SU-DHL-6 (cell line): ENCODE data around the gene TMEM92.

Experiments
- H2AFZ ChIP-seq: fragments of 200-600 bp; sonication (generic); 2 replicates; pipeline ENCODE4 v1.6.1; 2014; ENCODE audit warnings: low read depth, mild to moderate bottlenecking, moderate library complexity, mixed read lengths, antibody characterized with exemption, low read length; ENCODE audit not compliant: severe bottlenecking
- H3F3A ChIP-seq: fragments of 200-600 bp; shearing (Covaris generic); 2 replicates; pipeline ENCODE4 v1.6.0; 2016; ENCODE audit warnings: antibody characterized with exemption, mild to moderate bottlenecking; ENCODE audit not compliant: insufficient read depth
- H3K27ac ChIP-seq: fragments of 200-600 bp; sonication (generic); 2 replicates; pipeline ENCODE4 v1.5.1; 2016; ENCODE audit warnings: low read depth, mild to moderate bottlenecking, low read length, moderate library complexity, mixed read lengths
- H3K27me3 ChIP-seq: fragments of 200-600 bp; sonication (generic), shearing (Covaris generic); 2 replicates; pipeline ENCODE4 v1.6.0; 2014; ENCODE audit warnings: mild to moderate bottlenecking, low read length
- H3K36me3 ChIP-seq: fragments of 200-600 bp; sonication (generic); 2 replicates; pipeline ENCODE4 v1.6.1; 2014; ENCODE audit warnings: mild to moderate bottlenecking, low read length, mixed read lengths
- H3K4me2 ChIP-seq: fragments of 300-600, 200-600 bp; shearing (Covaris generic), sonication (generic); 2 replicates; pipeline ENCODE4 v1.6.0; 2014; ENCODE audit warnings: low read length, low read depth, mild to moderate bottlenecking; ENCODE audit not compliant: poor library complexity, severe bottlenecking
- H3K4me3 ChIP-seq: fragments of 200-600 bp; sonication (generic); 2 replicates; pipeline ENCODE4 v1.5.1; 2014; ENCODE audit warnings: antibody characterized with exemption, low read length, mild to moderate bottlenecking, mixed read lengths; ENCODE audit not compliant: insufficient read depth, poor library complexity, severe bottlenecking
- H3K79me2 ChIP-seq: fragments of 200-600 bp; sonication (generic); 2 replicates; pipeline ENCODE4 v1.6.1; 2014; ENCODE audit warnings: mild to moderate bottlenecking, low read length, moderate library complexity; ENCODE audit not compliant: insufficient read depth
- H3K9ac ChIP-seq: fragments of 200-600 bp; sonication (generic); 2 replicates; pipeline ENCODE4 v1.7.0; 2014; ENCODE audit warnings: mild to moderate bottlenecking, low read length
- H3K9me2 ChIP-seq: fragments of 200-600 bp; sonication (generic); replicated peaks from 2 replicates; pipeline ENCODE4 v1.6.1; 2014; ENCODE audit warnings: low read length; ENCODE audit not compliant: insufficient read depth
- H3K9me3 ChIP-seq: fragments of 200-600 bp; sonication (generic); 2 replicates; pipeline ENCODE4 v1.6.1; 2014; ENCODE audit warnings: low read length, mixed read lengths; ENCODE audit not compliant: insufficient read depth
- H4K20me1 ChIP-seq: fragments of 200-600 bp; sonication (generic); 2 replicates; pipeline ENCODE4 v1.6.1; 2014; ENCODE audit warnings: low read depth, mild to moderate bottlenecking, antibody characterized with exemption, low read length, moderate library complexity, mixed read lengths
- CTCF ChIP-seq: fragments of 200-600 bp; sonication (generic); IDR thresholded peaks from one replicate; pipeline ENCODE4 v1.5.1; 2017; ENCODE audit warnings: antibody characterized with exemption, mild to moderate bottlenecking, low read length, moderate library complexity; ENCODE audit not compliant: insufficient read depth, poor library complexity, severe bottlenecking
- EZH2phosphoT487 ChIP-seq: fragments of 200-600 bp; sonication (generic), shearing (Covaris generic); conservative IDR thresholded peaks from 2 replicates; pipeline ENCODE4 v1.6.1; 2018; ENCODE audit warnings: mild to moderate bottlenecking, antibody characterized with exemption, low read length, moderate library complexity, mixed read lengths

TMEM92 gene

GRCh38 chr17:50267074-50267841 is 7.0 kb upstream of the TMEM92 start:
- Histone ChIP-seq H3K4me2 (no peak overlapping the region), H3K9ac (no peak overlapping the region), H3K4me3 (no peak overlapping the region), H3K9me2 (no peaks in the 10 kb centered on the region), H2AFZ (no peak overlapping the region), H3K36me3 (no peaks in the 10 kb centered on the region), H3K79me2 (no peaks in the 10 kb centered on the region), H4K20me1 (no peaks in the 10 kb centered on the region), H3K27me3 (no peaks in the 10 kb centered on the region), H3F3A (no peaks in the 10 kb centered on the region), H3K27ac (no peak overlapping the region), H3K9me3 (no peaks in the 10 kb centered on the region)
- TF ChIP-seq CTCF = no peak
- no peak for TF ChIP-seq EZH2phosphoT487

- H3K9me2 ChIP-seq = no peaks in the 10 kb centered on the region
- H3K4me3 ChIP-seq = no peak overlapping the region
- H3K36me3 ChIP-seq = no peaks in the 10 kb centered on the region
- TF ChIP-seq CTCF = no peak
- no peak for TF ChIP-seq EZH2phosphoT487
- H2AFZ ChIP-seq = no peak overlapping the region
- H3K9me3 ChIP-seq = no peaks in the 10 kb centered on the region
- no peak overlapping the region for H3K27ac ChIP-seq
- H3K79me2 ChIP-seq = no peaks in the 10 kb centered on the region
- H3F3A ChIP-seq = no peaks in the 10 kb centered on the region
- no peaks in the 10 kb centered on the region for H4K20me1 ChIP-seq
- H3K4me2 ChIP-seq = no peak overlapping the region
- no peaks in the 10 kb centered on the region for H3K27me3 ChIP-seq
- no peak overlapping the region for H3K9ac ChIP-seq
Measured at GRCh38 chr17:50268026-50268425, 6.2 kb upstream of the TMEM92 start.

DNA sequence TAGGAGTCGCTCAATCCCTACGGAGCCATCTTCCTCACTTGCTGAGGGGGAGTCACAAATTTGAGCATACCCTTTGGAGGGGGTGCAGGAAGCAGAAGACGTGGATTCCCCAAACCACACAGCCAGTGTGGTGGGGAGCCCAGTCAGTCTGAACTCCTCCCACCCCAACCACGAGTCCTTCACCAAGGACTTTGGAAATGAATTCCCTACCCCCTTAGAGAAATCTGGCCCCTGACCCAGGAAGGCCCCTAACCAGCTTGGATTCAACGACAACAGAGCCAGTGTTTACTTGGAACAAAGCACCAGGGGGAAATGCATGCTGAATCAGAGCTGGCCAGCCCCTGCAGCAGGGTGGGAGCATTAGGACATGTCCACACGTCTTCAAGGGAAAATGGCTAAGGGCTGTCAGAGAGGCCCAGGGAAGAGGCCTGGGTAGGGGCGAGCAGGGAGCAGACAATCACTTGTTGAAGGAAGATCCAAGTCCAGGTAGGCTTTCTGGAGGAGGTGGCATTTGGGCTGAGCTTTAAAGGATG is 5.5 kb upstream of the TMEM92 start:
- no peak overlapping the region for H3K9ac ChIP-seq
- H3K79me2 ChIP-seq = no peaks in the 10 kb centered on the region
- no peak overlapping the region for H3K4me3 ChIP-seq
- no peaks in the 10 kb centered on the region for H3K36me3 ChIP-seq
- H3K9me2 ChIP-seq = no peaks in the 10 kb centered on the region
- no peaks in the 10 kb centered on the region for H3F3A ChIP-seq
- H3K27ac ChIP-seq = no peak overlapping the region
- no peaks in the 10 kb centered on the region for H3K9me3 ChIP-seq
- no peak for TF ChIP-seq CTCF
- TF ChIP-seq EZH2phosphoT487 = no peak
- no peaks in the 10 kb centered on the region for H3K27me3 ChIP-seq
- no peak overlapping the region for H3K4me2 ChIP-seq
- H2AFZ ChIP-seq = no peak overlapping the region
- no peaks in the 10 kb centered on the region for H4K20me1 ChIP-seq
